Measurements from ENCODE around the gene THSD4.
"Not testable (repeated sequence)": the region's sequence is repeated elsewhere in the genome, so short reads cannot be mapped to it uniquely, and the experiment has no call there.

The THSD4 gene

GRCh38 chr15:71391421-71392088 lies 276.3 kb downstream of the THSD4 start:
- Histone ChIP-seq H3K27me3 (ENCODE audit: insufficient read depth, insufficient read length) (no peaks in the 10 kb centered on the region), H3K9me3 (ENCODE audit: insufficient read depth, low read length) (no peaks in the 10 kb centered on the region), H3K4me3 (ENCODE audit: insufficient read length, low read depth) (no peak overlapping the region), H3K9ac (ENCODE audit: insufficient read length, low read depth) (no peak overlapping the region), H3K4me1 (ENCODE audit: insufficient read depth, insufficient read length) (peaks cover 4% of the 10 kb centered on the region), H3K36me3 (ENCODE audit: insufficient read depth, insufficient read length, low read length) (no peaks in the 10 kb centered on the region)
- no peak for DNase-seq (ENCODE audit: low read depth, low spot score)
- no peak for TF ChIP-seq SUZ12 (IDR thresholded peaks at IDR 0.05; ENCODE audit: extremely low read depth, insufficient read depth, insufficient read length)
- no peak for TF ChIP-seq YY1 (IDR thresholded peaks at IDR 0.05; ENCODE audit: insufficient read depth, insufficient read length)
- no peak for TF ChIP-seq ZNF274 (IDR thresholded peaks at IDR 0.05; ENCODE audit: low read depth, low read length)

DNA sequence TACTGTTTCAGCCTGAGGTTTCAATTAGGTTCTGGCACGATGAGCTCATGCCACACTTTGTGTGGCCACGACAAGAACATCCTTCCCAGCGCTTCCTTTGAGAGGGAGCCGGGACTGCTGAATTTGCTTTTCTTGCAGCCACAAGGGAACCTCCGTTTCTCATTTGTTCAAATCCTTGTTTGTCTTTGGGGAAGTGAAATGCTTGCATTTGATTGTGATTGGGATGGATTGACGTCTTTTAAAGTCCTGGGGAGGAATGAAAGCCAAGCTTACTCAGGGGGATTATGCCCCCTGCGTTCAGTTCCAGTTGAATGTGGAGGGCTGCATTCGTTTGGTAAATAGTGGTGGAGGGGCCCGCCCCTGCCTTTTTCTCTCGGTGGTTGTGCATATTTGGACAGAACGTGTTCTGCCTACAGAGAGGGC lies 277.6 kb downstream of the THSD4 start:
- Histone ChIP-seq H3K9me3 (ENCODE audit: insufficient read depth, low read length) (no peaks in the 10 kb centered on the region), H3K4me1 (ENCODE audit: insufficient read depth, insufficient read length) (peaks cover 4% of the 10 kb centered on the region), H3K36me3 (ENCODE audit: insufficient read depth, insufficient read length, low read length) (no peaks in the 10 kb centered on the region), H3K9ac (ENCODE audit: insufficient read length, low read depth) (no peak overlapping the region), H3K4me3 (ENCODE audit: insufficient read length, low read depth) (no peak overlapping the region), H3K27me3 (ENCODE audit: insufficient read depth, insufficient read length) (no peaks in the 10 kb centered on the region)
- TF ChIP-seq YY1 (IDR thresholded peaks at IDR 0.05; ENCODE audit: insufficient read depth, insufficient read length) (no peak), ZNF274 (IDR thresholded peaks at IDR 0.05; ENCODE audit: low read depth, low read length) (no peak)
- peak; percentile 60 for DNase-seq (ENCODE audit: low read depth, low spot score)

- Histone ChIP-seq H3K4me3 (ENCODE audit: insufficient read length, low read depth) (no peak overlapping the region), H3K36me3 (ENCODE audit: insufficient read depth, insufficient read length, low read length) (no peaks in the 10 kb centered on the region), H3K9me3 (ENCODE audit: insufficient read depth, low read length) (no peaks in the 10 kb centered on the region), H3K27me3 (ENCODE audit: insufficient read depth, insufficient read length) (no peaks in the 10 kb centered on the region), H3K9ac (ENCODE audit: insufficient read length, low read depth) (no peak overlapping the region), H3K4me1 (ENCODE audit: insufficient read depth, insufficient read length) (peaks cover 4% of the 10 kb centered on the region)
- DNase-seq (ENCODE audit: low read depth, low spot score), result no peak
- TF ChIP-seq SUZ12 (IDR thresholded peaks at IDR 0.05; ENCODE audit: extremely low read depth, insufficient read depth, insufficient read length) (no peak), ZNF274 (IDR thresholded peaks at IDR 0.05; ENCODE audit: low read depth, low read length) (no peak), YY1 (IDR thresholded peaks at IDR 0.05; ENCODE audit: insufficient read depth, insufficient read length) (no peak)
These were observed 278.1 kb downstream of the THSD4 start for GRCh38 chr15:71393383-71393782.

- H3K27me3 ChIP-seq (ENCODE audit: insufficient read depth, insufficient read length), result no peaks in the 10 kb centered on the region
These were observed 281.4 kb downstream of the THSD4 start for GRCh38 chr15:71396536-71397125.

GRCh38 chr15:71397377-71397776 lies 282.1 kb downstream of the THSD4 start:
- no peaks in the 10 kb centered on the region for H3K9me3 ChIP-seq (ENCODE audit: insufficient read depth, low read length)
- no peak for TF ChIP-seq SUZ12 (IDR thresholded peaks at IDR 0.05; ENCODE audit: extremely low read depth, insufficient read depth, insufficient read length)
- no peak for TF ChIP-seq YY1 (IDR thresholded peaks at IDR 0.05; ENCODE audit: insufficient read depth, insufficient read length)
- TF ChIP-seq ZNF274 (IDR thresholded peaks at IDR 0.05; ENCODE audit: low read depth, low read length), result no peak
- H3K9ac ChIP-seq (ENCODE audit: insufficient read length, low read depth), result no peak overlapping the region
- no peak overlapping the region for H3K4me3 ChIP-seq (ENCODE audit: insufficient read length, low read depth)
- DNase-seq (ENCODE audit: low read depth, low spot score), result no peak
- H3K27me3 ChIP-seq (ENCODE audit: insufficient read depth, insufficient read length), result no peaks in the 10 kb centered on the region
- no peaks in the 10 kb centered on the region for H3K36me3 ChIP-seq (ENCODE audit: insufficient read depth, insufficient read length, low read length)
- H3K4me1 ChIP-seq (ENCODE audit: insufficient read depth, insufficient read length), result no peaks in the 10 kb centered on the region

More at GRCh38 chr15:71396536-71397125, 281.4 kb downstream of the THSD4 start:
- Histone ChIP-seq H3K9me3 (ENCODE audit: insufficient read depth, low read length) (no peaks in the 10 kb centered on the region), H3K4me3 (ENCODE audit: insufficient read length, low read depth) (no peak overlapping the region), H3K9ac (ENCODE audit: insufficient read length, low read depth) (no peak overlapping the region), H3K4me1 (ENCODE audit: insufficient read depth, insufficient read length) (peaks cover 1% of the 10 kb centered on the region), H3K36me3 (ENCODE audit: insufficient read depth, insufficient read length, low read length) (no peaks in the 10 kb centered on the region)
- no peak for DNase-seq (ENCODE audit: low read depth, low spot score)
- TF ChIP-seq YY1 (IDR thresholded peaks at IDR 0.05; ENCODE audit: insufficient read depth, insufficient read length) (no peak), SUZ12 (IDR thresholded peaks at IDR 0.05; ENCODE audit: extremely low read depth, insufficient read depth, insufficient read length) (no peak), ZNF274 (IDR thresholded peaks at IDR 0.05; ENCODE audit: low read depth, low read length) (no peak)

GRCh38 chr15:71400294-71400693 lies 285.0 kb downstream of the THSD4 start:
- Histone ChIP-seq H3K9me3 (ENCODE audit: insufficient read depth, low read length) (no peaks in the 10 kb centered on the region), H3K27me3 (ENCODE audit: insufficient read depth, insufficient read length) (no peaks in the 10 kb centered on the region), H3K4me3 (ENCODE audit: insufficient read length, low read depth) (no peak overlapping the region), H3K36me3 (ENCODE audit: insufficient read depth, insufficient read length, low read length) (no peaks in the 10 kb centered on the region), H3K9ac (ENCODE audit: insufficient read length, low read depth) (no peak overlapping the region), H3K4me1 (ENCODE audit: insufficient read depth, insufficient read length) (no peaks in the 10 kb centered on the region)
- no peak for DNase-seq (ENCODE audit: low read depth, low spot score)
- TF ChIP-seq SUZ12 (IDR thresholded peaks at IDR 0.05; ENCODE audit: extremely low read depth, insufficient read depth, insufficient read length), result no peak
- TF ChIP-seq YY1 (IDR thresholded peaks at IDR 0.05; ENCODE audit: insufficient read depth, insufficient read length), result no peak
- TF ChIP-seq ZNF274 (IDR thresholded peaks at IDR 0.05; ENCODE audit: low read depth, low read length), result no peak

DNA sequence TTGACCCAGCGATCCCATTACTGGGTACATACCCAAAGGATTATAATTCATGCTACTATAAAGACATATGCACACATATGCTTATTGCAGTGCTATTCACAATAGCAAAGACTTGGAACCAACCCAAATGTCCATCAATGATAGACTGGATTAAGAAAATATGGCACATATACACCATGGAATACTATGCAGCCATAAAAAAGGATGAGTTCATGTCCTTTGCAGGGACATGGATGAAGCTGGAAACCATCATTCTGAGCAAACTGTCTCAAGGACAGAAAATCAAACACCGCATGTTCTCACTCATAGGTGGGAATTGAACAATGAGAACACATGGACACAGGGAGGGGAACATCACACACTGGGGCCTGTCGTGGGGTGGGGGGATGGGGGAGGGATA lies 286.5 kb downstream of the THSD4 start:
- not testable (repeated sequence) for H3K9ac ChIP-seq (ENCODE audit: insufficient read length, low read depth); H3K9me3 ChIP-seq (ENCODE audit: insufficient read depth, low read length); H3K27me3 ChIP-seq (ENCODE audit: insufficient read depth, insufficient read length); H3K4me3 ChIP-seq (ENCODE audit: insufficient read length, low read depth); DNase-seq (ENCODE audit: low read depth, low spot score); H3K36me3 ChIP-seq (ENCODE audit: insufficient read depth, insufficient read length, low read length); H3K4me1 ChIP-seq (ENCODE audit: insufficient read depth, insufficient read length)

Measured in NT2/D1 (cell line).